A549 (cell line): ENCODE data around the gene PHACTR4.

ENCODE experiments used
- CEBPB ChIP-seq, 2 experiments: fragments of >200 bp in 1 of 2; sonication (Bioruptor Twin) in 1 of 2; formaldehyde crosslinking in 1 of 2; IDR thresholded peaks; 2 replicates each; pipeline ENCODE4 v1.6.1; 2012 to 2016
- EP300 ChIP-seq, 2 experiments: fragments of >200 bp; sonication (Bioruptor Twin); formaldehyde crosslinking; IDR thresholded peaks; 2 replicates in 1 of 2; 3 replicates in 1 of 2; pipeline ENCODE4 v1.6.1; 2016 to 2017
- JUNB ChIP-seq: fragments of >200 bp; sonication (Bioruptor Twin); formaldehyde crosslinking; IDR thresholded peaks from 2 replicates; pipeline ENCODE4 v1.6.1; 2016
- MAFK ChIP-seq: fragments of 450-650 bp; IDR thresholded peaks from 2 replicates; pipeline ENCODE4 v1.6.1; 2014; ENCODE audit not compliant: partially characterized antibody
- NR3C1 ChIP-seq: fragments of >200 bp; sonication (Bioruptor Twin); formaldehyde crosslinking; IDR thresholded peaks from 3 replicates; pipeline ENCODE4 v1.6.1; 2017
- POLR2A ChIP-seq: IDR thresholded peaks from 2 replicates; pipeline ENCODE4 v1.6.1; 2012; ENCODE audit warnings: mild to moderate bottlenecking, low read length
- POLR2AphosphoS2 ChIP-seq: conservative IDR thresholded peaks from 2 replicates; pipeline ENCODE4 v1.6.1; 2012; ENCODE audit warnings: low read length, improper control_type of control experiment, inconsistent platforms
- RAD21 ChIP-seq, 2 experiments: fragments of >200 bp in 1 of 2; sonication (Bioruptor Twin) in 1 of 2; formaldehyde crosslinking in 1 of 2; IDR thresholded peaks in 1 of 2; conservative IDR thresholded peaks in 1 of 2; 2 replicates in 1 of 2; 3 replicates in 1 of 2; pipeline ENCODE4 v1.6.1; 2012 to 2018; ENCODE audit warnings: inconsistent platforms in 1 of 2
- RNF2 ChIP-seq: fragments of 200-600 bp; sonication (generic); IDR thresholded peaks from 2 replicates; pipeline ENCODE4 v1.6.1; 2016; ENCODE audit warnings: low read depth, mild to moderate bottlenecking, antibody characterized with exemption, moderate library complexity, borderline replicate concordance
- SMC3 ChIP-seq: fragments of >200 bp; sonication (Bioruptor Twin); formaldehyde crosslinking; IDR thresholded peaks from 3 replicates; pipeline ENCODE4 v1.6.1; 2018; ENCODE audit warnings: inconsistent platforms
- TF ChIP-seq, protein P1 (sequence below): fragments of >200 bp; sonication (Bioruptor Twin); formaldehyde crosslinking; IDR thresholded peaks from 3 replicates; pipeline ENCODE4 v1.5.1; 2016
- TF ChIP-seq, protein P2 (sequence below): IDR thresholded peaks from 2 replicates; pipeline ENCODE4 v1.6.1; 2012
- TF ChIP-seq, protein P3 (sequence below): fragments of 450-650 bp; IDR thresholded peaks from 2 replicates; pipeline ENCODE4 v1.6.1; 2014; ENCODE audit warnings: antibody characterized with exemption

DNA sequence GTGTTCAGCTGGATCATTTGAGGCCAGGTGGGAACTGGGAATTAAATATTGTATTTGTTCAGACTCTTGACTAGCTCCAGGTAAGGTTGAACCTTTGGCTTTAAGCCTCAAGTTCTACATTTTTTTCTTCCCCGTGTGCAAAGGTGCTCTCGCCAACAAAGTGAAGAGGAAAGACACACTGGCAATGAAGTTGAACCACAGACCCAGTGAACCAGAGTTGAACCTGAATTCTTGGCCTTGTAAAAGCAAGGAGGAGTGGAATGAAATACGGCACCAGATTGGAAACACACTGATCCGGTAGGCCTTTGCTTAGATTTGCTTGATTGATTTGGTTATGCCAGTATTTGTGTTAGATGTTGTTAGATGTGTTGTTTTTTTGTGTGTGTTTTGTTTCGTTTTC is 110.8 kb downstream of the PHACTR4 start:
- TF ChIP-seq CEBPB (IDR thresholded peaks at IDR 0.05) (no peak), POLR2AphosphoS2 (no peak), MAFK (no peak), JUNB (no peak), NR3C1 (no peak), SMC3 (no peak), RNF2 (no peak), POLR2A (no peak), RAD21 (conservative IDR thresholded peaks at IDR 0.05 in 1 of 2, IDR thresholded peaks at IDR 0.05 in 1 of 2) (no peak), EP300 (IDR thresholded peaks at IDR 0.05) (no peak)
- TF ChIP-seq, protein P1, sequence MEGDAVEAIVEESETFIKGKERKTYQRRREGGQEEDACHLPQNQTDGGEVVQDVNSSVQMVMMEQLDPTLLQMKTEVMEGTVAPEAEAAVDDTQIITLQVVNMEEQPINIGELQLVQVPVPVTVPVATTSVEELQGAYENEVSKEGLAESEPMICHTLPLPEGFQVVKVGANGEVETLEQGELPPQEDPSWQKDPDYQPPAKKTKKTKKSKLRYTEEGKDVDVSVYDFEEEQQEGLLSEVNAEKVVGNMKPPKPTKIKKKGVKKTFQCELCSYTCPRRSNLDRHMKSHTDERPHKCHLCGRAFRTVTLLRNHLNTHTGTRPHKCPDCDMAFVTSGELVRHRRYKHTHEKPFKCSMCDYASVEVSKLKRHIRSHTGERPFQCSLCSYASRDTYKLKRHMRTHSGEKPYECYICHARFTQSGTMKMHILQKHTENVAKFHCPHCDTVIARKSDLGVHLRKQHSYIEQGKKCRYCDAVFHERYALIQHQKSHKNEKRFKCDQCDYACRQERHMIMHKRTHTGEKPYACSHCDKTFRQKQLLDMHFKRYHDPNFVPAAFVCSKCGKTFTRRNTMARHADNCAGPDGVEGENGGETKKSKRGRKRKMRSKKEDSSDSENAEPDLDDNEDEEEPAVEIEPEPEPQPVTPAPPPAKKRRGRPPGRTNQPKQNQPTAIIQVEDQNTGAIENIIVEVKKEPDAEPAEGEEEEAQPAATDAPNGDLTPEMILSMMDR = no peak
- TF ChIP-seq, protein P2, sequence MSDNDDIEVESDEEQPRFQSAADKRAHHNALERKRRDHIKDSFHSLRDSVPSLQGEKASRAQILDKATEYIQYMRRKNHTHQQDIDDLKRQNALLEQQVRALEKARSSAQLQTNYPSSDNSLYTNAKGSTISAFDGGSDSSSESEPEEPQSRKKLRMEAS = no peak
- TF ChIP-seq, protein P3, sequence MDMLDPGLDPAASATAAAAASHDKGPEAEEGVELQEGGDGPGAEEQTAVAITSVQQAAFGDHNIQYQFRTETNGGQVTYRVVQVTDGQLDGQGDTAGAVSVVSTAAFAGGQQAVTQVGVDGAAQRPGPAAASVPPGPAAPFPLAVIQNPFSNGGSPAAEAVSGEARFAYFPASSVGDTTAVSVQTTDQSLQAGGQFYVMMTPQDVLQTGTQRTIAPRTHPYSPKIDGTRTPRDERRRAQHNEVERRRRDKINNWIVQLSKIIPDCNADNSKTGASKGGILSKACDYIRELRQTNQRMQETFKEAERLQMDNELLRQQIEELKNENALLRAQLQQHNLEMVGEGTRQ = no peak
